ENCODE results near the gene PCMT1. TPM values are rescaled to one million over a fixed set of nuclear protein-coding genes. Genes with fewer than 3 reads are reported as not detected.

The PCMT1 gene
- total RNA-seq, 3 donors from 2014 or later (not counting 1 experiment from before 2014, with no cell fraction given): 31.7 to 53.6 (median 41.5) TPM

DNA sequence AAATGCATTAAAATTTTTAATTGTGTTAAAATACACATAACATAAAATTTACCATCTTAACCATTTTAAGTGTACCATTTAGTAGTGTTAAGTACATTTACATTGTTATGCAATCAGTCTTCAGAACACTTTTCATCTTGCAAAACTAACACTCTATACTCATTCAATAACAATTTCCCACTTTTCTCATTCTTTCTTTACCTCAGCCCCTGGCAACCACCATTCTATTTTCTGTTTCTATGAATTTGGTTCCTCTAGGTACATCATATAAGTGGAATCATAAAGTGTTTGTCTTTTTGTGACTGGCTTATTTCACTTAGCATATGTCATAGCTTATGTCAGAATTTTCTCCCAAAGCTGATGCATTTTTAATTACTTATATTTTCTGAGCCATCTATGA, 32.2 kb downstream of the PCMT1 start:
- ATAC-seq: no peak
- Histone ChIP-seq H3K4me1 (ENCODE audit: control insufficient read depth, insufficient read depth, low read length) (no peaks in the 10 kb centered on the region), H3K27ac (ENCODE audit: low read length) (no peak overlapping the region), H3K27me3 (ENCODE audit: control insufficient read depth, insufficient read depth, low read length) (no peaks in the 10 kb centered on the region), H3K4me3 (ENCODE audit: low read length) (no peak overlapping the region), H3K9me3 (ENCODE audit: control insufficient read depth, insufficient read depth, low read length) (no peaks in the 10 kb centered on the region), H3K36me3 (ENCODE audit: control insufficient read depth, insufficient read depth, low read length) (peaks cover 16% of the 10 kb centered on the region)
- no peaks in the 10 kb centered on the region for H3K36me3 Mint-ChIP-seq
- H3K9me3 Mint-ChIP-seq: no peaks in the 10 kb centered on the region
- TF ChIP-seq, protein P1, sequence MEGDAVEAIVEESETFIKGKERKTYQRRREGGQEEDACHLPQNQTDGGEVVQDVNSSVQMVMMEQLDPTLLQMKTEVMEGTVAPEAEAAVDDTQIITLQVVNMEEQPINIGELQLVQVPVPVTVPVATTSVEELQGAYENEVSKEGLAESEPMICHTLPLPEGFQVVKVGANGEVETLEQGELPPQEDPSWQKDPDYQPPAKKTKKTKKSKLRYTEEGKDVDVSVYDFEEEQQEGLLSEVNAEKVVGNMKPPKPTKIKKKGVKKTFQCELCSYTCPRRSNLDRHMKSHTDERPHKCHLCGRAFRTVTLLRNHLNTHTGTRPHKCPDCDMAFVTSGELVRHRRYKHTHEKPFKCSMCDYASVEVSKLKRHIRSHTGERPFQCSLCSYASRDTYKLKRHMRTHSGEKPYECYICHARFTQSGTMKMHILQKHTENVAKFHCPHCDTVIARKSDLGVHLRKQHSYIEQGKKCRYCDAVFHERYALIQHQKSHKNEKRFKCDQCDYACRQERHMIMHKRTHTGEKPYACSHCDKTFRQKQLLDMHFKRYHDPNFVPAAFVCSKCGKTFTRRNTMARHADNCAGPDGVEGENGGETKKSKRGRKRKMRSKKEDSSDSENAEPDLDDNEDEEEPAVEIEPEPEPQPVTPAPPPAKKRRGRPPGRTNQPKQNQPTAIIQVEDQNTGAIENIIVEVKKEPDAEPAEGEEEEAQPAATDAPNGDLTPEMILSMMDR (IDR thresholded peaks at IDR 0.05): no peak
- DNase-seq: no peak
- H3K27me3 Mint-ChIP-seq (ENCODE audit: low read depth in 2 of 2): no peaks in the 10 kb centered on the region
- no peak overlapping the region for H3K27ac Mint-ChIP-seq
- intact Hi-C loops (cut with micrococcal nuclease): no loop called here
- H3K4me3 Mint-ChIP-seq: no peak overlapping the region
- H3K4me1 Mint-ChIP-seq: peaks cover 0 to 4% of the 10 kb centered on the region in 2 donors

DNA sequence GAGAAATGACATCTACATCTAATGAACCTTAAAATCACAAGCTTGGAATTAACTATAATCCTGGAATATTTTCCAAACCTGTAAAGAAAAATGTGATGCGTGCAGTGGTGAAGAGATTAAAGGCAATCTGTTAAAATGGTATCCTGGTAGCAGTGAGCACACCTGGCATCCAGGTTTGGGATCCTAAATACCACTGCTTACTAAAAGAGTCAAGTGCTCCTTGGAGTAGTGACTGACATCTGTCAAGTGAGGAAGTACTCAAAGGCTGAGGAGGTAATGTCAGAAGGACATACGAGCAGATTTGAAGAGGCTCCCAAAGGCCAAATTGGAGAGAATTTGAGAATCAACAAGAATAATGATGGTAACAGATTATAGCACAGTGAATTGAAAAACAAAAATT, 32.8 kb downstream of the PCMT1 start:
- Mint-ChIP-seq H3K9me3 (no peaks in the 10 kb centered on the region), H3K4me1 (peaks cover 0 to 4% of the 10 kb centered on the region in 2 donors), H3K27me3 (ENCODE audit: low read depth in 2 of 2) (no peaks in the 10 kb centered on the region), H3K27ac (no peak overlapping the region), H3K36me3 (no peaks in the 10 kb centered on the region), H3K4me3 (no peak overlapping the region)
- Histone ChIP-seq H3K9me3 (ENCODE audit: control insufficient read depth, insufficient read depth, low read length) (no peaks in the 10 kb centered on the region), H3K36me3 (ENCODE audit: control insufficient read depth, insufficient read depth, low read length) (peaks cover 14% of the 10 kb centered on the region), H3K4me3 (ENCODE audit: low read length) (no peak overlapping the region), H3K4me1 (ENCODE audit: control insufficient read depth, insufficient read depth, low read length) (no peaks in the 10 kb centered on the region), H3K27me3 (ENCODE audit: control insufficient read depth, insufficient read depth, low read length) (no peaks in the 10 kb centered on the region), H3K27ac (ENCODE audit: low read length) (no peak overlapping the region)
- intact Hi-C loops (cut with micrococcal nuclease): no loop called here
- TF ChIP-seq, protein P1 (IDR thresholded peaks at IDR 0.05): no peak
- DNase-seq (no peak), ATAC-seq (no peak)
- WGBS (ENCODE audit: insufficient coverage): 98% methylated on average over 2 of the region's 2 CpGs

DNA sequence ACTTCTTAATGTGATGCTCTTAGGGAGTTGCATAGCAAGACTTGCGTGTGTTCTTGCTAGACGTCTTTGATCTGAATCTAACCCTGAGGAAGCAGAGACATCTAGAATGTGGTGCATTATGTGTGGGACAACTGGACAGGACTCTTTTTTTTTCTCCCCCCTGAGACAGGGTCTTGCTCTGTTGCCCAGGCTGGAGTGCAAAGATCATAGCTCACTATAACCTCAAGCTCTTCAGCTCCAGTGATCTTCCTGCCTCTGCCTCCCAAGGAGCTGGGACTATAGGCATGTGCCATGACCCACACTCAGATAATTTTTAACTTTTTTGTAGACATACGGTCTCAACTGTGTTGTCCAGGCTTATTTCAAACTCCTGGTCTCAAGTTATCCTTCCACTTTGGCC, 34.0 kb downstream of the PCMT1 start:
- no peak for DNase-seq
- H3K4me1 ChIP-seq (ENCODE audit: control insufficient read depth, insufficient read depth, low read length): no peaks in the 10 kb centered on the region
- Mint-ChIP-seq H3K9me3 (no peaks in the 10 kb centered on the region), H3K27ac (no peak overlapping the region), H3K4me1 (peaks cover 0 to 4% of the 10 kb centered on the region in 2 donors), H3K27me3 (ENCODE audit: low read depth in 2 of 2) (no peaks in the 10 kb centered on the region), H3K36me3 (no peaks in the 10 kb centered on the region), H3K4me3 (no peak overlapping the region)
- H3K27me3 ChIP-seq (ENCODE audit: control insufficient read depth, insufficient read depth, low read length): no peaks in the 10 kb centered on the region
- no peak for ATAC-seq
- H3K36me3 ChIP-seq (ENCODE audit: control insufficient read depth, insufficient read depth, low read length): peaks cover 12% of the 10 kb centered on the region
- 85% methylated on average over 3 of the region's 3 CpGs for WGBS (ENCODE audit: insufficient coverage)
- TF ChIP-seq, protein P1 (IDR thresholded peaks at IDR 0.05): no peak
- H3K27ac ChIP-seq (ENCODE audit: low read length): no peak overlapping the region
- intact Hi-C loops (cut with micrococcal nuclease): no loop called here
- H3K9me3 ChIP-seq (ENCODE audit: control insufficient read depth, insufficient read depth, low read length): no peaks in the 10 kb centered on the region
- H3K4me3 ChIP-seq (ENCODE audit: low read length): no peak overlapping the region

DNA sequence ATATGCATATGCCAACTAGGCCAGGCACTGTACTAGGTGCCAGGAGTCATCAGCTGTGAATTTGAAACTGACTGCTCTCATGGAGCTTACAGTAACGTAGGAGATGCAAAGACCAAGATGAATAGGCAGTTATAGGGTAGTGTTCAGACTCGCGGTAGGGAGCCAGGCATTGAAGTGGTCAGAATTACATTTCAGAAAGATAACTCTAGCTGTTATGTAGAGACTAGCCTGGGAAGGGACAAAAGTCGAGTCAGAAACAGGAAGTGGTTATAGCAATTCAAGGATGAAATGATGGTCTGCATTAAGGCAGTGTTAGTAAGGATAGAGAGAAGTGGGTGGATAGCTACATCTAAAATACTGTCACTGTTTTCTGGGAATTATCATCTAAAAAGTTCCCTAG, 56.6 kb downstream of the PCMT1 start:
- no peaks in the 10 kb centered on the region for H3K27me3 ChIP-seq (ENCODE audit: control insufficient read depth, insufficient read depth, low read length)
- no peak for DNase-seq
- no peaks in the 10 kb centered on the region for H3K4me1 ChIP-seq (ENCODE audit: control insufficient read depth, insufficient read depth, low read length)
- no peaks in the 10 kb centered on the region for H3K9me3 Mint-ChIP-seq
- H3K36me3 ChIP-seq (ENCODE audit: control insufficient read depth, insufficient read depth, low read length): peaks cover 21% of the 10 kb centered on the region
- H3K36me3 Mint-ChIP-seq: peaks cover 3% of the 10 kb centered on the region
- no peaks in the 10 kb centered on the region for H3K27me3 Mint-ChIP-seq (ENCODE audit: low read depth in 2 of 2)
- H3K27ac Mint-ChIP-seq: peak overlapping the region; percentile 1 to 7
- H3K4me3 Mint-ChIP-seq: no peak overlapping the region
- no peak overlapping the region for H3K4me3 ChIP-seq (ENCODE audit: low read length)
- intact Hi-C loops (cut with micrococcal nuclease): no loop called here
- TF ChIP-seq, protein P1 (IDR thresholded peaks at IDR 0.05): no peak
- H3K27ac ChIP-seq (ENCODE audit: low read length): no peak overlapping the region
- no peaks in the 10 kb centered on the region for H3K9me3 ChIP-seq (ENCODE audit: control insufficient read depth, insufficient read depth, low read length)
- H3K4me1 Mint-ChIP-seq: peaks cover 5 to 12% of the 10 kb centered on the region in 2 donors
- WGBS (ENCODE audit: insufficient coverage): 71% methylated on average over 4 of the region's 4 CpGs
- ATAC-seq: no peak

Data from natural killer cell (primary cell).